HEK293 (cell line): ENCODE data around the gene KPNA6.

ENCODE experiments used
- CTCF ChIA-PET: fragments of 350-600 bp; formaldehyde crosslinking; extraction: SDS; loops from one replicate; lab custom pipeline; 2021; ENCODE audit warnings: antibody characterized with exemption; lab: Yijun Ruan, JAX
- POLR2A ChIA-PET: fragments of 300-600 bp; formaldehyde crosslinking; extraction: SDS; loops from one replicate; lab custom pipeline; 2020; ENCODE audit warnings: antibody characterized with exemption, inconsistent platforms; lab: Yijun Ruan, JAX
- H3K27ac ChIP-seq: fragments of 200-500 bp; sonication (Bioruptor generic); 2 replicates; pipeline ENCODE4 v1.5.1; 2014; ENCODE audit warnings: low read depth, low read length, control low read depth, inconsistent platforms; ENCODE audit errors: extremely low read depth
- H3K36me3 ChIP-seq, 2 experiments: fragments of 200-500 bp in 1 of 2; sonication (Bioruptor generic) in 1 of 2; 1 replicate in 1 of 2; 2 replicates in 1 of 2; pipeline ENCODE4 v1.5.1; 2014 to 2017; ENCODE audit warnings: inconsistent platforms in 2 of 2, low read length in 2 of 2; ENCODE audit not compliant: control insufficient read depth in 2 of 2, insufficient read depth in 1 of 2
- H3K4me1 ChIP-seq: fragments of 200-500 bp; sonication (Bioruptor generic); 2 replicates; pipeline ENCODE4 v1.5.1; 2014; ENCODE audit warnings: mild to moderate bottlenecking, low read length, inconsistent platforms; ENCODE audit not compliant: control insufficient read depth, insufficient read depth
- H3K4me3 ChIP-seq: 2 replicates; pipeline ENCODE4 v1.5.1; 2011; ENCODE audit warnings: low read depth, mild to moderate bottlenecking, control low read depth, low read length, moderate library complexity
- H3K9me3 ChIP-seq: fragments of 200-500 bp; sonication (Bioruptor generic); 2 replicates; pipeline ENCODE4 v1.5.1; 2014; ENCODE audit warnings: low read depth, low read length, inconsistent platforms; ENCODE audit not compliant: control insufficient read depth, insufficient read depth
- EGR2 ChIP-seq: fragments of 450-650 bp; formaldehyde crosslinking; IDR thresholded peaks from 2 replicates; pipeline ENCODE4 v1.5.1; 2016; ENCODE audit warnings: low read depth, missing biosample characterization, missing genetic modification characterization
- GLIS2 ChIP-seq: fragments of 450-650 bp; formaldehyde crosslinking; IDR thresholded peaks from 2 replicates; pipeline ENCODE4 v1.5.1; 2016; ENCODE audit warnings: missing biosample characterization, missing genetic modification characterization
- IKZF3 ChIP-seq: fragments of 450-650 bp; IDR thresholded peaks from 2 replicates; pipeline ENCODE4 v1.5.0; 2018; ENCODE audit warnings: missing biosample characterization, mild to moderate bottlenecking, missing genetic modification characterization, moderate library complexity
- MYNN ChIP-seq: fragments of 450-650 bp; formaldehyde crosslinking; IDR thresholded peaks from 2 replicates; pipeline ENCODE4 v1.5.1; 2016; ENCODE audit warnings: missing biosample characterization, missing genetic modification characterization, borderline replicate concordance
- MZF1 ChIP-seq: fragments of 450-650 bp; formaldehyde crosslinking; IDR thresholded peaks from 2 replicates; pipeline ENCODE4 v1.5.1; 2017; ENCODE audit warnings: missing biosample characterization, missing genetic modification characterization, borderline replicate concordance
- PRDM1 ChIP-seq: fragments of 450-650 bp; formaldehyde crosslinking; IDR thresholded peaks from 2 replicates; pipeline ENCODE4; 2016; ENCODE audit warnings: missing biosample characterization, missing genetic modification characterization
- SCRT1 ChIP-seq: fragments of 450-650 bp; formaldehyde crosslinking; IDR thresholded peaks from 2 replicates; pipeline ENCODE4 v1.5.1; 2016; ENCODE audit warnings: missing biosample characterization, missing genetic modification characterization, borderline replicate concordance
- SCRT2 ChIP-seq: fragments of 450-650 bp; formaldehyde crosslinking; IDR thresholded peaks from 2 replicates; pipeline ENCODE4 v1.5.1; 2016; ENCODE audit warnings: missing biosample characterization, missing genetic modification characterization
- ZBTB17 ChIP-seq: fragments of 450-650 bp; formaldehyde crosslinking; IDR thresholded peaks from 2 replicates; pipeline ENCODE4 v1.5.1; 2016; ENCODE audit warnings: missing biosample characterization, missing genetic modification characterization
- ZBTB20 ChIP-seq: fragments of 450-650 bp; formaldehyde crosslinking; IDR thresholded peaks from 2 replicates; pipeline ENCODE4 v1.5.1; 2016; ENCODE audit warnings: missing biosample characterization, missing genetic modification characterization
- ZBTB21 ChIP-seq: fragments of 450-650 bp; formaldehyde crosslinking; IDR thresholded peaks from 2 replicates; pipeline ENCODE4 v1.5.1; 2017; ENCODE audit warnings: missing biosample characterization, missing genetic modification characterization
- ZBTB8A ChIP-seq: fragments of 450-650 bp; formaldehyde crosslinking; IDR thresholded peaks from 2 replicates; pipeline ENCODE4 v1.5.1; 2016; ENCODE audit warnings: missing biosample characterization, missing genetic modification characterization
- ZFP69B ChIP-seq: fragments of 450-650 bp; formaldehyde crosslinking; IDR thresholded peaks from 2 replicates; pipeline ENCODE4 v1.5.1; 2016; ENCODE audit warnings: missing biosample characterization, missing genetic modification characterization
- ZIC2 ChIP-seq: fragments of 450-650 bp; formaldehyde crosslinking; IDR thresholded peaks from 2 replicates; pipeline ENCODE4 v1.5.1; 2016; ENCODE audit warnings: missing biosample characterization, missing genetic modification characterization
- ZNF350 ChIP-seq: fragments of 450-650 bp; formaldehyde crosslinking; IDR thresholded peaks from 2 replicates; pipeline ENCODE4 v1.5.0; 2017; ENCODE audit warnings: missing biosample characterization, mild to moderate bottlenecking, missing genetic modification characterization
- ZNF354C ChIP-seq: fragments of 450-650 bp; formaldehyde crosslinking; IDR thresholded peaks from 2 replicates; pipeline ENCODE4 v1.5.1; 2016; ENCODE audit warnings: missing biosample characterization, missing genetic modification characterization, low read depth, borderline replicate concordance
- ZNF394 ChIP-seq: fragments of 450-650 bp; formaldehyde crosslinking; IDR thresholded peaks from 2 replicates; pipeline ENCODE4 v1.5.1; 2016; ENCODE audit warnings: missing biosample characterization, missing genetic modification characterization, mild to moderate bottlenecking, moderate library complexity, borderline replicate concordance
- ZNF48 ChIP-seq: fragments of 450-650 bp; formaldehyde crosslinking; IDR thresholded peaks from 2 replicates; pipeline ENCODE4 v1.5.1; 2016; ENCODE audit warnings: missing biosample characterization, missing genetic modification characterization
- ZNF501 ChIP-seq: fragments of 450-650 bp; formaldehyde crosslinking; IDR thresholded peaks from 2 replicates; pipeline ENCODE4 v1.5.1; 2016; ENCODE audit warnings: missing biosample characterization, missing genetic modification characterization
- ZNF623 ChIP-seq: fragments of 450-650 bp; formaldehyde crosslinking; IDR thresholded peaks from 2 replicates; pipeline ENCODE4 v1.5.1; 2016; ENCODE audit warnings: missing biosample characterization, missing genetic modification characterization
- ZNF629 ChIP-seq: fragments of 450-650 bp; formaldehyde crosslinking; IDR thresholded peaks from 2 replicates; pipeline ENCODE4 v1.5.1; 2017; ENCODE audit warnings: missing biosample characterization, missing genetic modification characterization
- ZNF660 ChIP-seq: fragments of 450-650 bp; IDR thresholded peaks from 2 replicates; pipeline ENCODE4 v1.5.1; 2018; ENCODE audit warnings: missing biosample characterization, mild to moderate bottlenecking, missing genetic modification characterization
- ZNF701 ChIP-seq: fragments of 450-650 bp; formaldehyde crosslinking; IDR thresholded peaks from 2 replicates; pipeline ENCODE4 v1.5.1; 2016; ENCODE audit warnings: missing biosample characterization, missing genetic modification characterization
- ZNF776 ChIP-seq: fragments of 450-650 bp; formaldehyde crosslinking; IDR thresholded peaks from 2 replicates; pipeline ENCODE4 v1.5.0; 2017; ENCODE audit warnings: missing biosample characterization, missing genetic modification characterization, borderline replicate concordance
- ZSCAN23 ChIP-seq: fragments of 450-650 bp; formaldehyde crosslinking; IDR thresholded peaks from 2 replicates; pipeline ENCODE4 v1.5.1; 2016; ENCODE audit warnings: missing biosample characterization, missing genetic modification characterization
- TF ChIP-seq, protein P1 (sequence below): fragments of 450-650 bp; formaldehyde crosslinking; IDR thresholded peaks from 2 replicates; pipeline ENCODE4 v1.5.1; 2016; ENCODE audit warnings: missing biosample characterization, missing genetic modification characterization
- TF ChIP-seq, protein P2 (sequence below): fragments of 450-650 bp; formaldehyde crosslinking; IDR thresholded peaks from 2 replicates; pipeline ENCODE4 v1.5.1; 2016; ENCODE audit warnings: missing biosample characterization, missing genetic modification characterization
- TF ChIP-seq, protein P3 (sequence below): fragments of 450-650 bp; formaldehyde crosslinking; IDR thresholded peaks from 2 replicates; pipeline ENCODE4 v1.5.1; 2016; ENCODE audit warnings: missing biosample characterization, missing genetic modification characterization

The KPNA6 gene

DNA sequence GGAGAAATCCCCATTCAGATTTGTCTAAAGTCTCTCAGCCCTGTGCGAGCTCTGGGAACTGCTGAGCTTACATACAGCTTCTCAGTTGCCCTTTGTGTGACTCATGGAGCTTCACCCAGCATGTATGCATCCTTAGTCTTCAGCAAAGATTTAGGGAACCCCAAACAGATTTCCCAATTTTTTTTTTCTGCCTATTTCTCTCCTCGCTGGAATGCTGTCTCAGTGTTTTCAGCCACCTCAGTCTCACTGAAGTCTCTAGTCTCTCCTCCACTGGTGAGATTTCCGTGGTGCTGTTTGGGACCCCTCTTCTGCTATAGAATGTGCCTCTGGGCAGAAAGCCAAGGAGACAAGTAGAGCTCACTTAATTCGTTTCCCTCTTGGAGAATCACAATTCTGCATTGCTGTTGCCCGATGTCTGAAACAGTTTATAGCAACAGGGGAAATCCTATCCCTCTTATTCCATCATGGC is 43.5 kb downstream of the KPNA6 start (continued):
- TF ChIP-seq, protein P1, sequence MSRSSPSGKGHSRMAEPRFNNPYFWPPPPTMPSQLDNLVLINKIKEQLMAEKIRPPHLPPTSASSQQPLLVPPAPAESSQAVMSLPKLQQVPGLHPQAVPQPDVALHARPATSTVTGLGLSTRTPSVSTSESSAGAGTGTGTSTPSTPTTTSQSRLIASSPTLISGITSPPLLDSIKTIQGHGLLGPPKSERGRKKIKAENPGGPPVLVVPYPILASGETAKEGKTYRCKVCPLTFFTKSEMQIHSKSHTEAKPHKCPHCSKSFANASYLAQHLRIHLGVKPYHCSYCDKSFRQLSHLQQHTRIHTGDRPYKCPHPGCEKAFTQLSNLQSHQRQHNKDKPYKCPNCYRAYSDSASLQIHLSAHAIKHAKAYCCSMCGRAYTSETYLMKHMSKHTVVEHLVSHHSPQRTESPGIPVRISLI (tag by site-specific recombination): no peak
- TF ChIP-seq ZBTB20 (tag by site-specific recombination) (0 out of 2 replicates have a peak, but pooled peaks have one; percentile 29), ZNF629 (peak; percentile 18; the same call in 1 of the 2 replicates), SCRT1 (tag by site-specific recombination) (0 out of 2 replicates have a peak, but pooled peaks have one; percentile 41), ZNF660 (tag by site-specific recombination) (peak; percentile 47; the same call in 1 of the 2 replicates), MZF1 (tag by site-specific recombination) (peak; percentile 16; the same call in 1 of the 2 replicates), SCRT2 (peak; percentile 88), ZBTB21 (tag by site-specific recombination) (no peak), ZIC2 (tag by site-specific recombination) (peak; percentile 45), EGR2 (no peak), ZNF394 (tag by site-specific recombination) (peak; percentile 20; the same call in 1 of the 2 replicates), ZFP69B (tag by site-specific recombination) (0 out of 2 replicates have a peak, but pooled peaks have one; percentile 15), IKZF3 (tag by site-specific recombination) (0 out of 2 replicates have a peak, but pooled peaks have one; percentile 23), ZNF354C (tag by site-specific recombination) (no peak)
- TF ChIP-seq, all 188 proteins: peak for 17

DNA sequence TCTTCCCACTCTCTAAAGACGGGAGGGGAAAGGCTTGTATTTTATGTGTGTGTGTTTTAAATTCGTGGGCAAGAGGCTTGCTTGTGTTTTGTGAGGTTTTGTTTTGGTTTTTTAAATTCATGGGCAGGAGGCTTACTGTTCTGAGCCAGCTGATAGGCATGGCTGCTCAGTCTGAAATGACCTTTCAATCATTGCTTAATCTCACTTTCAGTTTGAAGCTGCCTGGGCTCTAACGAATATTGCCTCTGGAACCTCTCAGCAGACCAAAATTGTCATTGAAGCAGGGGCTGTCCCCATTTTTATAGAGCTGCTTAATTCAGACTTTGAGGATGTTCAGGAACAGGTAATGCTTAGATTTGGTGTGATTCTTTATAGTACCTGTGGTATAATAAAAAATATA is 51.3 kb downstream of the KPNA6 start:
- CTCF ChIA-PET: no interaction called here
- TF ChIP-seq PRDM1 (no peak), ZBTB17 (tag by site-specific recombination) (no peak), GLIS2 (tag by site-specific recombination) (no peak), ZNF701 (no peak), MYNN (tag by site-specific recombination) (no peak), ZNF501 (tag by site-specific recombination) (no peak), ZSCAN23 (tag by site-specific recombination) (no peak), ZNF623 (tag by site-specific recombination) (no peak), ZNF776 (no peak), ZBTB8A (tag by site-specific recombination) (no peak), ZNF350 (tag by site-specific recombination) (no peak), ZNF48 (tag by site-specific recombination) (no peak)
- TF ChIP-seq, protein P2, sequence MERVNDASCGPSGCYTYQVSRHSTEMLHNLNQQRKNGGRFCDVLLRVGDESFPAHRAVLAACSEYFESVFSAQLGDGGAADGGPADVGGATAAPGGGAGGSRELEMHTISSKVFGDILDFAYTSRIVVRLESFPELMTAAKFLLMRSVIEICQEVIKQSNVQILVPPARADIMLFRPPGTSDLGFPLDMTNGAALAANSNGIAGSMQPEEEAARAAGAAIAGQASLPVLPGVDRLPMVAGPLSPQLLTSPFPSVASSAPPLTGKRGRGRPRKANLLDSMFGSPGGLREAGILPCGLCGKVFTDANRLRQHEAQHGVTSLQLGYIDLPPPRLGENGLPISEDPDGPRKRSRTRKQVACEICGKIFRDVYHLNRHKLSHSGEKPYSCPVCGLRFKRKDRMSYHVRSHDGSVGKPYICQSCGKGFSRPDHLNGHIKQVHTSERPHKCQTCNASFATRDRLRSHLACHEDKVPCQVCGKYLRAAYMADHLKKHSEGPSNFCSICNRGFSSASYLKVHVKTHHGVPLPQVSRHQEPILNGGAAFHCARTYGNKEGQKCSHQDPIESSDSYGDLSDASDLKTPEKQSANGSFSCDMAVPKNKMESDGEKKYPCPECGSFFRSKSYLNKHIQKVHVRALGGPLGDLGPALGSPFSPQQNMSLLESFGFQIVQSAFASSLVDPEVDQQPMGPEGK (tag by site-specific recombination): no peak
- TF ChIP-seq, protein P3, sequence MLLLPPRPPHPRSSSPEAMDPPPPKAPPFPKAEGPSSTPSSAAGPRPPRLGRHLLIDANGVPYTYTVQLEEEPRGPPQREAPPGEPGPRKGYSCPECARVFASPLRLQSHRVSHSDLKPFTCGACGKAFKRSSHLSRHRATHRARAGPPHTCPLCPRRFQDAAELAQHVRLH (tag by site-specific recombination): no peak
- TF ChIP-seq, all 188 proteins: peak for 0
- Histone ChIP-seq H3K27ac (no peak overlapping the region), H3K4me1 (no peaks in the 10 kb centered on the region), H3K9me3 (no peaks in the 10 kb centered on the region), H3K36me3 (peaks cover 59 to 95% of the 10 kb centered on the region in 2 experiments), H3K4me3 (no peak overlapping the region)
- POLR2A ChIA-PET: interaction anchor here (1.3 kb wide), 1 partner anchor 51 kb away, joined by 3 read pairs; the partner anchor contains the start of gene KPNA6
